ENCODE results near the gene PIGB.

Gene PIGB

DNA sequence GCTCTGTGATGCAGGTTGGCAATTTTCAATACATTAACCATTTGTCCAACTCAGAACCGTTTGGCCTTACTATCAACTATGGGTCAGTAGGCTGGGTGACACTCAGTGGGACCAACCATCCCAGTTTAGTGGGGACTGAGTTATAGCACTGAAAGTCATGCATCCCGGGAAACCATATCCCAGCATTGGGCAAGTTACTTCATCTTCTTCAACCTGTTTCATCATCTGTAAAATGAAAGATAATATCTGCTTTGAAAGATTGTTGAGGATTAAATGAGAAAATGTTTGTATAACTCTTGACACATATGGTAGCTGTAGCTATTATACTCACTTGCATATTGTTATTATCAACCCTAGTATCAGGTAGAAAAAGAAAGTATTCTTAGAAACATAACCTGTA is 41.3 kb upstream of the PIGB start:
- TF ChIP-seq TCF12 (IDR thresholded peaks at IDR 0.05; ENCODE audit: low read depth) = no peak
- TF ChIP-seq TAF1 (IDR thresholded peaks at IDR 0.05; ENCODE audit: low read depth) = no peak
- no peak for TF ChIP-seq CEBPB (IDR thresholded peaks at IDR 0.05)
- TF ChIP-seq MAX (IDR thresholded peaks at IDR 0.05) = no peak
- no peak for TF ChIP-seq RAD21 (IDR thresholded peaks at IDR 0.05; ENCODE audit: low read depth)
- no peak for TF ChIP-seq CREB1 (IDR thresholded peaks at IDR 0.05; ENCODE audit: low read depth)
- TF ChIP-seq EGR1 (IDR thresholded peaks at IDR 0.05) = no peak
- no peak for TF ChIP-seq ZBTB7A (IDR thresholded peaks at IDR 0.05; ENCODE audit: low read depth)
- TF ChIP-seq, protein P1, sequence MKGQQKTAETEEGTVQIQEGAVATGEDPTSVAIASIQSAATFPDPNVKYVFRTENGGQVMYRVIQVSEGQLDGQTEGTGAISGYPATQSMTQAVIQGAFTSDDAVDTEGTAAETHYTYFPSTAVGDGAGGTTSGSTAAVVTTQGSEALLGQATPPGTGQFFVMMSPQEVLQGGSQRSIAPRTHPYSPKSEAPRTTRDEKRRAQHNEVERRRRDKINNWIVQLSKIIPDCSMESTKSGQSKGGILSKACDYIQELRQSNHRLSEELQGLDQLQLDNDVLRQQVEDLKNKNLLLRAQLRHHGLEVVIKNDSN (IDR thresholded peaks at IDR 0.05) = no peak
- TF ChIP-seq REST (IDR thresholded peaks at IDR 0.05; ENCODE audit: low read depth) = no peak
- TF ChIP-seq EP300 (IDR thresholded peaks at IDR 0.05; ENCODE audit: borderline replicate concordance) = no peak
- no peak for TF ChIP-seq NFIC (IDR thresholded peaks at IDR 0.05)

- TF ChIP-seq YY1 (IDR thresholded peaks at IDR 0.05; ENCODE audit: low read depth) (no peak), TEAD4 (IDR thresholded peaks at IDR 0.05) (no peak), CEBPB (IDR thresholded peaks at IDR 0.05) (no peak), CREB1 (IDR thresholded peaks at IDR 0.05; ENCODE audit: low read depth) (no peak), RAD21 (IDR thresholded peaks at IDR 0.05; ENCODE audit: low read depth) (no peak), EGR1 (IDR thresholded peaks at IDR 0.05) (no peak), TCF12 (IDR thresholded peaks at IDR 0.05; ENCODE audit: low read depth) (no peak), TAF1 (IDR thresholded peaks at IDR 0.05; ENCODE audit: low read depth) (no peak), MAX (IDR thresholded peaks at IDR 0.05) (no peak), FOXM1 (IDR thresholded peaks at IDR 0.05; ENCODE audit: borderline replicate concordance, low read depth) (no peak), ZBTB7A (IDR thresholded peaks at IDR 0.05; ENCODE audit: low read depth) (no peak), NFIC (IDR thresholded peaks at IDR 0.05) (no peak), EP300 (IDR thresholded peaks at IDR 0.05; ENCODE audit: borderline replicate concordance) (no peak), REST (IDR thresholded peaks at IDR 0.05; ENCODE audit: low read depth) (no peak)
- TF ChIP-seq, protein P1 (IDR thresholded peaks at IDR 0.05) = no peak
Measured at GRCh38 chr15:55279100-55279745, 39.8 kb upstream of the PIGB start.

DNA sequence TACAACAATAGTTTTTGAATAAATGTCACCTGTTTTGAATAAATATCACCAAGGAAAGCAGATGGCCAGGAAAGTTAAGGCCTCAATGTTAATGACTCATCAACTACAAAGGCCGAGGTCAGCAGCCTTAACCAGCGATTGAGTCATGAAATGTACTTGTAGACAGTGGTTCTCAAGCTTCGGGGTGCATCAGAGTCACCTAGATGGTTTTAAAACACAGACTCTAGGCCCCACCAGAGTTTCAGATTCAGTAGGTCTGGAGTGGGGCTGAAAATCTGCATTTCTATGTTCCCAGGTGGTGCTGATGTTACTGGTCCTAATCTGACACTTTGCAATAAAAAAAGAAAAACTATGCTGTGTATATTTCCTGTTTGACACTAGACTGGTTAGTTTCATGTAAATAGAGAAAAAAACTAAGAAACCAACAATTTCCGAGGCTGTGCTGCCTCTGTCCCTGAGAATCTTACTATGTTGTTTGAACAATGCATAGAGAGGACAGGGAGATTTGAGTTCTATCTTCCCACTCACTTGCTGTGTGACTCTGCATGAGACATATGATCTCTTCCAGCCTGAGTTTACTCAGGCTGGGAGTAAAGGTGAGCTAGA is 39.2 kb upstream of the PIGB start:
- no peak for TF ChIP-seq CEBPB (IDR thresholded peaks at IDR 0.05)
- TF ChIP-seq CREB1 (IDR thresholded peaks at IDR 0.05; ENCODE audit: low read depth) = no peak
- no peak for TF ChIP-seq TAF1 (IDR thresholded peaks at IDR 0.05; ENCODE audit: low read depth)
- TF ChIP-seq FOXM1 (IDR thresholded peaks at IDR 0.05; ENCODE audit: borderline replicate concordance, low read depth) = no peak

DNA sequence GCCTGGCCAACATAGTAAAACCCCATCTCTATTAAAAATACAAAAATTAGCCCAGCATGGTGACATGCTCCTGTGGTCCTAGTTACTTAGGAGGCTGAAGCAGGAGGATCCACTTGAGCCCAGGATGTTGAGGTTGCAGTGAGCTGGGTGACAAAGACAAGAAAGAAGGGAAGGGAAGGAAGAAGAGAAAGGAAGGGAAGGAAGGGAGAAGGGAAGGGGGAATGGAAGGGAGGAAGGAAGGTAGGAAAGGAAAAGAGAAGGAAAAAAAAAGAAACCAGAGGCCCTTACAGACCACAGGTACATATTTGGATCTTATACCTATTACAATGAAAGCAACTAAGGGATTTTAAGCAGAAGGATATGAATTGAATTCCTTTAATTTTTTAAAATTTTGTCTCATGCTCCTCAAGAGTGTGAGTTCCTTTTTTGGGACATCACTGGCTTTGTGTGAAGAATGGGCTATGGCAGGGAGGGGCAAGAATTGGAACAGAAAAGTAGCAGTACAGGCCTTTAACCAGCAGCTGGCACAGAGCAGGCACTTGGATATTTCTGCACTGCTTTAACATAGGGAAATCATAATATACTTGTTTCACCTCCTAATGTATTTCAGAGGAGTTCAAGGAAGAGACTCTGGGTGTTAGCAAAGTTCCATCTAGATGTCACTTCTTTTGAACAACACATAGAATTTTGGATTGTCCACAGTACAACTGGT is 37.3 kb upstream of the PIGB start:
- TF ChIP-seq ZBTB7A (IDR thresholded peaks at IDR 0.05; ENCODE audit: low read depth) (no peak), FOXM1 (IDR thresholded peaks at IDR 0.05; ENCODE audit: borderline replicate concordance, low read depth) (no peak), EP300 (IDR thresholded peaks at IDR 0.05; ENCODE audit: borderline replicate concordance) (no peak), CREB1 (IDR thresholded peaks at IDR 0.05; ENCODE audit: low read depth) (no peak), RAD21 (IDR thresholded peaks at IDR 0.05; ENCODE audit: low read depth) (no peak), TCF12 (IDR thresholded peaks at IDR 0.05; ENCODE audit: low read depth) (no peak)

- TF ChIP-seq YY1 (IDR thresholded peaks at IDR 0.05; ENCODE audit: low read depth) (no peak), NFIC (IDR thresholded peaks at IDR 0.05) (no peak), MAX (IDR thresholded peaks at IDR 0.05) (no peak), CEBPB (IDR thresholded peaks at IDR 0.05) (no peak), ZBTB7A (IDR thresholded peaks at IDR 0.05; ENCODE audit: low read depth) (no peak), CREB1 (IDR thresholded peaks at IDR 0.05; ENCODE audit: low read depth) (no peak), TEAD4 (IDR thresholded peaks at IDR 0.05) (no peak), FOXM1 (IDR thresholded peaks at IDR 0.05; ENCODE audit: borderline replicate concordance, low read depth) (no peak), EP300 (IDR thresholded peaks at IDR 0.05; ENCODE audit: borderline replicate concordance) (no peak), EGR1 (IDR thresholded peaks at IDR 0.05) (no peak), TAF1 (IDR thresholded peaks at IDR 0.05; ENCODE audit: low read depth) (no peak), REST (IDR thresholded peaks at IDR 0.05; ENCODE audit: low read depth) (no peak), RAD21 (IDR thresholded peaks at IDR 0.05; ENCODE audit: low read depth) (no peak), TCF12 (IDR thresholded peaks at IDR 0.05; ENCODE audit: low read depth) (no peak)
- TF ChIP-seq, protein P1 (IDR thresholded peaks at IDR 0.05) = no peak
Measured at GRCh38 chr15:55282284-55282833, 36.7 kb upstream of the PIGB start.

Measured in Ishikawa (cell line).